Stimulated activated CD8-positive, alpha-beta memory T cell treated with anti-CD3 and anti-CD28 coated beads, Interleukin-12 subunit alpha, Interleukin-12 subunit beta, amount 100 ng/mL, for 4 hours (primary cell): Measurements from ENCODE around the gene BMPER.

Experiments used
- DNase-seq: peaks from one replicate; pipeline ENCODE4 v3.0.0-alpha.2; 2020; ENCODE audit warnings: low read depth

Gene BMPER

GRCh38 chr7:33923440-33924229 lies 18.3 kb downstream of the BMPER start:
- no peak for DNase-seq

DNA sequence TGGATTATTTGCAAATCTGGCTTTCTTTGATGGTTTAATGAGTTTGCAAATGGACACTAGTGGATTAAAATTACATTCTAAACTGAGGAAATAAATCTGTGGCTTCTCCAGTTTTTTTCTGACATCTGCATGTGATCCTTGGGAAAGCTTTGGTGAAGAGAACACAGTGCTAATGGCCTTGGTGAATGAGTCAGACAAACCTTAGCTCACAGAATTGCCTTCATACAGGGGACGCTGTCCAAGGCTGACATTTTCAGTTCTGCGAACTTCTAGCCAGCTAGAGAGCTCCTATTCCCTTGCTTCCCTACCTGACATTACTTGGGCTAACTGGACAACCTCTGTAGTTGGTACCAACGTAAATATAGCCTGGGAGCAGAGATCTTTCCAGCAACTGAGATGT lies 21.2 kb downstream of the BMPER start:
- no peak for DNase-seq

DNA sequence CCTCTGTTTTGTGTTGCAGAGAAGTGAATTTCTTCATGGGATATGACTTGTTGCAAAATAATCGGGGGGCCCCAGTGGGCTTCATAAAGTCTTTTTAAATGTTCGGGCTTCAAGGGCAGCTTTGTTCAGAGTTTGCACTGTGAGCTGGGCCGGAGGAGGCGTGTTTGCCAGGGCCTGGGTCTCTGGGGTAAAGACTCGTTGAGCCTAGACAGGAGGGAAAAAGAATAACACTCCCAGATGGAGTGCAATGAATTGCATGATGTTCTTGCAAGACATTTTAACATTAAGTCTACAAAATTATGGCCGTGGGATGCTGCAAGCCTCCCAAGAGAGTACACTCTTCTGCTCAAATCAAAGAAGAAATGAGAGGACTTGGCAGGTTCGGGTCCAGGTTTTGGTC lies 23.6 kb downstream of the BMPER start:
- DNase-seq, result no peak

DNA sequence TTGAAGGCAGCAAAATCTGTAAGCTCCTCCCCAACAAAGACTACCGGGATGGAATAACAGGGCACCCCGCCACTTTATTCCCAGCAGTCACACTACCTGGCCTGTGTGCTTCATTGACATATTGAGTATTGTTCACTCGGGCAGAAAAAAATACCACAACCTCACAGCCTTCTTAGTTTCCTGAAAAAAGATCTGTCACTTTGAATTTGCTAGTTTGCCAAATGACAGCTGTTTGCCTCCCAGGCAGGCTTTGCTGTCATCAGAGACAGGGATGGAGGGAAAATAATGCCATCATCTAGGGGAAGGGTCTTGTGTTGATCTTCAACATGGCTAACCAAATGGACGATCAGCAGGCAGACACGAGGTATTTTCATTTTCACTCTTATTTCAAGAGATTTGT lies 26.9 kb downstream of the BMPER start:
- no peak for DNase-seq

GRCh38 chr7:33932832-33933468 lies 27.6 kb downstream of the BMPER start:
- DNase-seq, result peak; percentile 26

DNA sequence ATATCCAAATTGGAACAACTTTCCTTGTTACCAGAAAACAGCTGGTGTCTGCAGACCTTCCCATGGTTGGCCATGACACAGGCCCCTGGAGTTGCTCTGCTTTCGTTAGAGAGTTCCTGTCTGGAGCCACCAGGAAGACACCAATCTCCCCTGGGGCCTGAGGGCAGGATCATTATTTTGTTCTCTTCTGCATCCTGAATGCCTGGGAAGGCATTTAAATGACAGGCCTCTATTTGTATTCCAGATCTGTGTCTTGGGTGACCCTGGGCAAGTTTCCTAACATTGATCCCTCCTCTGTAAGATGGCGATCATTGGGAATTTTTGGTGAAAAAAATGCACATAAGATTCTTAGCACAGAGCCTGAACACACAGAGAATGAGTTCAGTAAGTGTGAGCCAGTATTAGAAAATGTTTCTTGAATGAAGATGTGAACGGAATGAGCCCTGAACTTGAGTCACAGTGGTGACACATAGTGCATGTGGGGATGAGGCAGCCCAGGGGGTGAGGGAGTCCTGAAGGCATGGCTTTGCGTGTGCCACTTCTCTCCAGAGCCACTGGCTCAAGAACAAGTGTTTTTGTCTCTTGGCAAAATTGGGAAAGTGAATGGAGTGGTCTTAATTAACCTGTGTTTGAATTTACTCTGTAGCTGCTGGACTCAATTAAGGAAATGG lies 28.4 kb downstream of the BMPER start:
- DNase-seq, result no peak

DNA sequence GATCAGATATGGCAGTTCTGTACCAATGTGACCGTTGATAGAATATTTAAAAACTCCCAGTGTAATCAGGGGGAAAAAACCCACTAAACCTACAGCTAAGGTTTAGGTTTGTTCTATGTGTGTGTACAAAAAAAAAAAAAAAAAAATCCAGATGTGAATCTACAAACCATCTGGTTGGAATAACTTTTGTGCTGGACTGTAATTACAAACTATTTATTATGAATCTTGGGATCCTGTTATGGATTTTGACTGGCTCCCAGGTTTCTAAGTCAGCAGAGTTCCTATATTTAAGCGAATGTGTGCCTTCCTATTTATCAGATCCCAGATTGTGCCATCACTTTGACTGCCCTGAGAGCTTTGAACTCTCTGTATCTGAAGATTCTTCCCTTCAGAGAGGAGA lies 29.1 kb downstream of the BMPER start:
- no peak for DNase-seq

GRCh38 chr7:33936503-33936902 lies 31.2 kb downstream of the BMPER start:
- no peak for DNase-seq

GRCh38 chr7:33937871-33938270 lies 32.5 kb downstream of the BMPER start:
- no peak for DNase-seq

GRCh38 chr7:33939121-33939520 lies 33.8 kb downstream of the BMPER start:
- no peak for DNase-seq

GRCh38 chr7:33940503-33940902 lies 35.2 kb downstream of the BMPER start:
- no peak for DNase-seq

DNA sequence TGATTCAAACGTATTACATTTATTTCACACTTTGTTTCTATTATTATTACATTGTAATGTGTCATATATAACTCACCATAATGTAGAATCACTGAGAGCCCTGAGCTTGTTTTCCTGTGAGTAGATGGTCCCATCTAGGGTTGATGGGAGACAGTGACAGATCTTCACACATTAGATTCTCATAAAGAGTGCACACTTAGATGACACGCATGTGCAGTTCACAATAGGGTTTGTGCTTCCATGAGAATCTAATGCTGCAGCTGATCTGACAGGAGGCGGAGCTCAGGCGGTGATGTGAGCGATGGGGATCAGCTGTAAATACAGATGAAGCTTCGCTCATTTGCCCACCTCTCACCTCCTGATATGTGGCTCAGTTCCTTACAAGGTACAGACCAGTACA lies 36.1 kb downstream of the BMPER start:
- DNase-seq, result no peak

DNA sequence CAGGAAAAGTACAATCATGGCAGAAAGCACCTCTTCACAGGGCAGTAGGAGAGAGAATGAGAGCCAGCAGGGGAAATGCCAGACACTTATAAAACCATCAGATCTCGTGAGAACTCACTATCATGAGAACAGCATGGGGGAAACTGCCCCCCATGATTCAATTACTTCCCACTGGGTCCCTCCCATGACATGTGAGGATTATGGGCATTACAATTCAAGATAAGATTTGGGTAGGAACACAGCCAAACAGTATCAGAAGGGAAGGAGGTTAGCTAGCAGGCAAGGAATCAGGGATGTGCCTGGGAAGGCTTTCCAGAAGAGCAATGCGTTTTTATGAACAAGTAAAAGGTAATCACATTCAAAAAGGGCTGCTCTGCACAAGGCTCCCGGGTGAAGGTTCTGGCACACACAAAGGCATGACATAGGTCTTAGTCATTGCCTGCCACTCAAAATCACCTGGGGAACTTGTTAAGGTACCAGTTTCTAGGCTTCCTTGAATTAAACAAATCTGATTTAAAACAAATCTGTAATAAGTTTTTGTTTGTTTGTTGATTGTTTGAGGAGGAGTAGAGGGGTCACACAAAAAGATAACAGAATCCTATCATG lies 40.9 kb downstream of the BMPER start:
- no peak for DNase-seq

DNA sequence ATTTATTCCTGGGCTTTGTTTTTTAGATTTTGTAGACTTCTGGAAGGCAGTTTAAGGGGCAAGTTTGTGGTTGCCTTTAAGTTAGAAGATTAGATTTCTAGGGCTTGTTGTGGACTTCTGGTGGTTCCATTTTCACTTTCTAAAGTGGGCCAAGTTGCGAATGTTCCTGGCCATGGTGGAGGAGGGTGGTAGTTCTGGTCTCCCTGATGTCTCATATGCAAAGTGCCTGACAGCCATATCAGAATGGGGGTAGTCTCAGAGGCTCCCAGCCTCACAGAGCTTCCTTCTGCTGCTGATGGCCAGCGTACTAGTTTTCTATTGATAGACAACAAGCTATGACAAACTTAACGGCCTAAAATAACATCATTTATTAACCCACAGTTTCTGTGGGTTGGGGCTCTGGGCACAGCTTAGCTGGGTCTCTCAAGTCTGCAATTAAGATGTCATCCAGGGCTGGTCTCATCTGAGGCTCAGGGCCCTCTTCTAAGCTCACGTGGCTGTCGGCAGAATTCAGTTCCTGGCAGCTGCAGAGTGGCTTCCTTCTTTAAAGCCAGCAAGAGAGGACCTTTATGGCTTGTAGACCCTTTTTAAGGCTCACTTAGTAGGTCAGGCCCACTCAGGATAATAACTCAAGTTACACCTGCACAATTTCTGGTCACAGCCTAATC lies 44.8 kb downstream of the BMPER start:
- no peak for DNase-seq

DNA sequence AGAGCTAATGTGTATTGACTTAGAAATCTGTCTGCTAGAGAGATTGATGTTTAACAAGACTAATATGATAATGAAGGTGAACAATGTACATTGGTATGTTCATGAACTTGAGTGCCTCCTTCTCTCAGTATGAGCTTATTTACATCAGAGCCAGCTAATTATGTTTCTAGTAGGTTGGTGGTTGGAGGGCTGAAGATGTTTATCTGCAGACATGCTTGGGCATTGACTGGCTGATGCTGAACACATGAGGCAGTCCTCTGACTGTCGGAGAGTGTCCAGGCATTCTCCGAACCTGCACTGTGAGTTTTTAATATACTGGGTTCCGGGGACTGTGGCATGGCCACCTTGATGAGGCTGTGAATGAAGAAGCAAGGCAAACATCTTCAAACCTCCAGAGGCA lies 47.5 kb downstream of the BMPER start:
- no peak for DNase-seq

- no peak for DNase-seq
Measured at GRCh38 chr7:33958104-33958503, 52.8 kb downstream of the BMPER start.

DNA sequence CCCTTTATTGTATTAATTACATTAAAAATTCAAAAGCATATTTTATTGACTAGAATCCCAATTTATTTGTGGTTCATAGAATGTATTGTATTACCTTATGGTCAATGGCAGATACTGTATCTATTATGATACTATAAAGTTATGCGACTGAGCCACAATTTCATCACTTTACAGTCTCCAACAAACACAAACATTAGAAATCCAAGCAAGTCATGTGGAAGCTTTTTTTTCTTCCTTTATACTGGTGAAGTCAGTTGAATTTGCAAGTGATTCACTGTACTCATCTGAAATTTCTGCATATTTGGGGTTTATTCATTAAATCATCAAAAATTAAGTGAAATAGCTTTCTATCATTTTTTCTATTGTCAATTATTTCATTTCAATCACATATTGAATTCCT lies 54.3 kb downstream of the BMPER start:
- DNase-seq, result no peak

- no peak for DNase-seq
Measured at GRCh38 chr7:33961948-33962347, 56.6 kb downstream of the BMPER start.

DNA sequence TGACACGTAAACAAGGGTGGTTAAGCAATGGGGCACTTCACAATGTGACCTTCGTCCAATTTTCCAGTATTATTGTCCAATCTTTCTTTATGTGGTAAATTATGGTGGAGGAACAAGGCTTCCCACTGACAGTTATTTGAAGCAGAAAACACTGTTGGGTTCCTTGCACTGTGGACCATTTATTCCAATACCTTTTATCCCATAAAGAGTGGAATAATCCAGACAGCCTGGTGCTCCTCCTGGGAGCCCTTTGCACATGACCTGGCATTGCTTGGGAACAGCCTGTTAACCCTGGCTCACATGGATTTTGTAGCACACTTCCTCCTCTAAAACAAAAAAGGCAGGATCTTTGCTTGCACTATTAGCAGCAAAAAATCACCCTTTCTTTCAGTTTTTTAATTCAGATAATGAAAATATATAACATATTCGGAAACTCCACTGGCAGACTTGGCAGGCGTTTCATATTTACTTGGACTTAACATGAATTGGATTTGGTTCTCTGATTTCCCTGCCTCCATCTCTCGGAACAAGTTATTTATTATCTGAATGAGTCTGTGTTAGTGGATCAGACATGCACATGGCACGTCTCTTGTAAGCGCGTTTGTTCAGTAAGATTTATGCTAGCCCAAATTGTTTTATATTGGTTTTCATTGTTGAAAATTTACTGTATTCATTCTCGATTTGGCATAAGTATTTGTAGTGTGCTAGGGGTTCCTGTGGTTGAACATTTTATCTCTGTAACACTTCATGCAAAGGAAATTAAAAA lies 59.3 kb downstream of the BMPER start:
- no peak for DNase-seq

GRCh38 chr7:33965183-33965744 lies 59.9 kb downstream of the BMPER start:
- no peak for DNase-seq

DNA sequence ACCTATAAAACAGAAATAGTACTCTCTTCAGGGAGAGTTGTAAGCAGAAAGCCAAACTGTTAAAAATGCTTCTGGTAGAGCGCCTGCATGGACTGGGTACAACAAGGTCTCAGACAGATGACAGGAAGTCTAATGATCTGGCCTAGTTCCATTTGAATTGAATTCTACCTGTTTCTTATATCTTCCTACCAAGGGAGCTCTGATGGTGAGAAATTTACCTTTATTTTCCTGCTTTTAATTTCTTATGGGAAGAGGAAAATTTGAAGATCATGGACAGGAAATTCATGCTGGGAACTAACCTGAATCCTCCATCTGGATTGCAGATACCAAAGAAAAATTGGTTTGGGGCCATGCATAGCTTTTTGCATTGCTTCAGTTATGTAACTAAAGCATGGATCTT lies 63.3 kb downstream of the BMPER start:
- DNase-seq, result no peak
